Hepatic stellate cell (primary cell): ENCODE data around the gene FCGR2B.
"Not testable (repeated sequence)": the region's sequence is repeated elsewhere in the genome, so short reads cannot be mapped to it uniquely, and the experiment has no call there.

Source experiments
- DNase-seq: peaks from one replicate; pipeline ENCODE4 v3.0.0; 2011; ENCODE audit warnings: low spot score

FCGR2B gene

DNA sequence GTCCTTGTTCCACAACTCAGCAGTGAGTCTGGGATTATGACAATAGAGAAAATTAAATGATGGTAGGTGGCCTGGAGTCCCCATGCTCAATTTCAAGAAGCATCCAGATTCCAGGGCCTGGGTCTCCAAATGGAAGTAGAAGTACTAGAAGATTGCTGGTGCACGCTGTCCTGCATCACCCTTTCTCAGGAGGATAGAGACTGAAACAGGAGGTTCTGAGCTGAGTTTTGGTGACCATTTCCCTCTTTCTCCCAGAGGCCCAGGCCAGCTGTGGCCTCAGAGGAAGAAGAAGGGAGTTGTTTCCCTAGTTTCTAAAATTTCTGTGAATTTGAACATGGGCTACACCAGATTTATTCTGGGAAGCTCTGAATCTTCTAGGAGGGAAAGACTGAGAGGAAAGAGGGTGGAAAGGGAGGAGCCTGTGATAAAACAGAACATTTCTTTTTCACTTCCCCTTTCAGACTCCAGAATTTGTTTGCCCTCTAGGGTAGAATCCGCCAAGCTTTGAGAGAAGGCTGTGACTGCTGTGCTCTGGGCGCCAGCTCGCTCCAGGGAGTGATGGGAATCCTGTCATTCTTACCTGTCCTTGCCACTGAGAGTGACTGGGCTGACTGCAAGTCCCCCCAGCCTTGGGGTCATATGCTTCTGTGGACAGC, at the start of gene FCGR2B:
TSS of gene FCGR2B (plus strand) at position 460 of the 656 bp plus-strand sequence. CDS start at position 559, 99 bp downstream.
- DNase-seq, result not testable (repeated sequence)

DNA sequence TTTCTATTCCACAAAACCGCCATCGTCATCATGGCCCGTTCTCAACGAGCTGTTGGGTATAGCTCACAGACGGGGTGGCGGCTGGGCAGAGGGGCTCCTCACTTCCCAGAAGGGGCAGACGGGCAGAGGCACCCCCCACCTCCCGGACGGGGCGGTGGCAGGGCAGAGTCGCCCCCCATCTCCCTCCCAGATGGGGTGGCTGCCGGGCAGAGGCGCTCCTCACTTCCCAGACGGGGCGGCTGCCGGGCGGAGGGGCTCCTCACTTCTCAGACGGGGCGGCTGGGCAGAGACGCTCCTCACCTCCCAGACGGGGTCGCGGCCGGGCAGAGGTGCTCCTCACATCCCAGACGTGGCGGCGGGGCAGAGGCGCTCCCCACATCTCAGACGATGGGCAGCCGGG, 46.5 kb upstream of the FCGR2B start:
- not testable (repeated sequence) for DNase-seq

DNA sequence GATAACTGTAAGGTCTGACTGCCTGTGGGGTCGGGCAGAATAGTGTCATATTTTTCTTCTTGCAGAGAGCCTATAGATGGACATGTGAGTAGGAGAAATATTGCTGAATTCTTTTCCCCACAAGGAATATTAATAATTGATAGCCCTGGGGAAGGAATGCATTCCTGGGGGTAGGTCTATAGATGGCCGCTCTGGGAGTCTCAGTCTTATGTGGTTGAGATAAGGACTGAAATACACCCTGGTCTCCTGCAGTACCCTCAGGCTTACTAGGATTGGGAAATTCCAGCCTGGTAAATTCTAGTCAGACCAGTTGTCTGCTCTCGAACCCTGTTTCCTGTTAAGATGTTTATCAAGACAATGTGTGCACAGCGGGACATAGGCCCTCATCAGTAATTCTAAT, 44.4 kb upstream of the FCGR2B start:
- not testable (repeated sequence) for DNase-seq

DNA sequence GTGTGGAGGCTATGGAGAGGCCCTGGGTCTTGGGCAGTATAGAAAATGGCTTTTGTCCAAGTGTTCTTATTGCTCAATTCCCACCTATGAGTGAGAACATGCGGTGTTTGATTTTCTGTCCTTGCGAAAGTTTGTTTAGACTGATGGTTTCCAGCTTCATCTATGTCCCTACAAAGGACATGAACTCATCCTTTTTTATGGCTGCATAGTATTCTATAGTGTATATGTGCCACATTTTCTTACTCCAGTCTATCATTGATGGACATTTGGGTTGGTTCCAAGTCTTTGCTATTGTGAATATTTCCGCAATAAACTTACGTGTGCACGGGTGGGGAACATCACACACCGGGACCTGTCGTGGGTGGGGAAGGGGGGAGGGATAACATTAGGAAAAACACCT, 42.5 kb upstream of the FCGR2B start:
- DNase-seq, result not testable (repeated sequence)

DNA sequence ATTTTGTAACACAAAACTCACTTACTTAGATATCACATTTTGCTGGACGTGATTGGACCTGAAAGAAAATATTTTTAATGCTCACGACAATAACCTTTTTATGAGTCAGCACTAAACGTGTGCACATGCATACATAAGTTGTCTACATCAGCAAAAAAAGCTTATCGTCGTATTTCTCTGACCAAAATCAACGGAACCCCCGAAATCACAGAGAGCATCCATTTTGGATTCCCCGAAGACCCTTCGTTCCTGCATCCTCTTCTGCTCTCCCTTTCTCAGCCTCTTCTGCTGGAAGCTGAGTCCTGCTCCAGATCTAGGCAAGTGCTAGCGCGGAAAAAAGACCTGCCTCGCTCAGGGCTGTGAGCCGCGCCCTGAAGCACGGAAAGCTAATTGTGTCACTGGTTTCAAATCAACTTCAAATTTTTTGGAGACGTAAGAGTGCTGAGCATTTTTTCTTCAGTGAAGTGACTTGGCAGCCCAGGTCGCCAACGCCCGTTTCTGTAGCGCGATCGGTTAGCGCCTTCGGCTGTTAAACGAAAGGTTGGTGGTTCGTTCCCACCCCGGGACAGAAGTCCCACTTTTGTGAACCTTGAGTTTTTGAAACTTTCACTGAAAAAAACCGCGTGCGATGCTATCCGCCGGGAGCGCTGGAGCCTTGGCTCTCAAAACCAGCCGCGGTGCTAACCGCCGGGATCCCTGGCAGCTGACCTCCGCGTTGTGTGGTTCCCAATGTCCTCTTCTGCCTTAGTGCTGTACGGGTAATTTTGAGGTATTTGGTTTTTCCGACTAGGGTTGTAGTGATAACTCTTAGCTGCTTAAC, 41.6 kb upstream of the FCGR2B start:
- DNase-seq, result peak; percentile 41

DNA sequence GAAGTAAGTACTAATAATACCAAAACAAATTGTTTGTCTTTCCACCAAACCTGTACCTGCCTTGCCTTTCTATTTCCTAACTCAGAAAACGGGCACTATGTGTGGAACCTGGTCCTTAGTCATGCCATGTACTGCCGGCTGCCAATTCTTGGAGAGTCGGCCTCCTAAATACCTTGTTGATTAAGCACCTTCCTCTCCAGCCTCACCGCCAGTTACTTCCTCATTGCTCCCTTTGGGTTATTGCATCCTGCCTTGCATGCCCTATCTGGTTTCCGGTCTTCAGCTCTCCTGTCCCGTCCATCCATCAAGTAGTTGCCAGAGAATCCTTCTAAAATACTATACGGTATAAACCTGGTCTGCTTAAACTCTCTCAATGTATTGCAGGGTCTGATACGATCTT, 40.9 kb upstream of the FCGR2B start:
- not testable (repeated sequence) for DNase-seq

DNA sequence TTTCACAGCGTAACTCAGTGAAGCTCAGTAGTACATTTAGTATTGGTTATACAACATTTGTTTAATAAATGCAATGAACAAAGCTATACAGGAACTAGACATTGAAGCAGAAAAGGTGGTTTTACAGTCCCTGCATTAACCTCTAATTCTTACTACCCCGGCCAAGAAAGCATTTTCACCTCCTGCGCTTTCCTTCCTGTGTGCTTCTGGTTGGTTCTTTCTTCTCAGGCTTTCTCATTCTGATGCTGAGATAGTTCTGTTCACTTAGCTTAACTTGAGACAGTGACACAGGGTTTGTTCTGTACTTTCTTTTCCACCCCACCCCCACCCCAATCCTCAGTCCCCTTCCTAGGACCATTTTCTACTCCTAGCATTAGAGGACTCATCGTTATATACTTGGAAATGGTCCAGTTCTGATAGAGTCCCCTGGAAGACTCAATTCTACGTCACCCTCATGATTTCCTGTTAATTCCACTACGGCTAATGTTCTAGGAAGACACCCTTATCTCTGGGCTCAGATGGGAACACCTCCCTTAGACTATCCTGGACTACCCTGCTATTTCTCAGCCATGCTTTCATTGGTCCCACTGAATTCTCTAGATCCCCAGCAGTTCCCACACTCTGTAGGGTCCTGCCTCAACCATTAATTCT, 39.4 kb upstream of the FCGR2B start:
- DNase-seq, result not testable (repeated sequence)

DNA sequence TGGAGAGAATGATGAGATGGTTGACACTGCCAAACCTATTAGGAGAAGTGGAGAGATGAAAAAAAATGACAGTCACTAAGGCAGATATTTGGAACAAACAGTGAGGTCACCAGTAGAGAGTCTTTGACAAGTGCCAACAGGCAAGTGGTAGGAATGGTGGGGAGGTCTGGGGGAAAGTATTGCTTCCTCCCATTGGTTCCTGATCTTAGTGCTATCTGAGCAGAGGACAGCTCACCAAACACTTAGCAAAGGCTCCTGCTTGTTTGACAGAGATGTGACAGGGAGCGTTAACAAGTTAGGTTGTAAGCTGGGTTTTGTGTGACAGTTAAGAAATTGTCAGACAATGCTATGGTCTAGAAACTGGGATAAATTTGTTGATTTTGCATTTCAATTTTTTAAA, 38.3 kb upstream of the FCGR2B start:
- not testable (repeated sequence) for DNase-seq

DNA sequence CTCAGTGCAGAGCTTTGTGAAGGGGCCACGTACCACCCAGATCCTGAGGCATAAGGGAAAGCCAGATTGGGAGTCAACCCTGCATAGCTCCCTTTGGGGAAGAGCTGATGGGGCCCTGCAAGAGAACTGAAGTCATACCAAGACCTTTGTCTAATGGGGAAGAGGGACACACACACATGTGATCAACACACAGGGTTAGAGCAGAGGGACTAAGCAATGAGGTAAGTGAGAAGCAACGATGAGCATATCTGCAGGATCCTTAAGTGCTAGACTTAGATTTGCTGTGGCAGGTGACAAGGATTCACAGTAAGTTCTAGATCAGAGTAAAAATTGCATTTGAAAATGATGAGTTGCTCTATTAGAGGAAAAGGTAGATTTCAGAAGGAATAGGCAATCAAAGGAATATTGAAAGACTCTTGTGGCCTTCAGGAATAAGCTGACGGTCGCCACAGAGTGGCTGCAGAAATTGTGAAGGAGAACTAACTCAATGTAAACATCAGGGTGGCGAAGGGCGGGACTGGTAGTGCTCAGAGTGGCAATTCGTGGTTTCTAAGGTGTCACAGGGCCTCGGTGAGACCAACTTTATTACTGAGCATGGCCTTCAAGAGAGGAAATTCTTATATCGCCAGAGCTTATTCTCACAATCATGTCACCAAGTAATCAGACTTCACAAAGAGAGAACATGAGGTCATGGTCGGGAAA, 36.3 kb upstream of the FCGR2B start:
- DNase-seq, result not testable (repeated sequence)

DNA sequence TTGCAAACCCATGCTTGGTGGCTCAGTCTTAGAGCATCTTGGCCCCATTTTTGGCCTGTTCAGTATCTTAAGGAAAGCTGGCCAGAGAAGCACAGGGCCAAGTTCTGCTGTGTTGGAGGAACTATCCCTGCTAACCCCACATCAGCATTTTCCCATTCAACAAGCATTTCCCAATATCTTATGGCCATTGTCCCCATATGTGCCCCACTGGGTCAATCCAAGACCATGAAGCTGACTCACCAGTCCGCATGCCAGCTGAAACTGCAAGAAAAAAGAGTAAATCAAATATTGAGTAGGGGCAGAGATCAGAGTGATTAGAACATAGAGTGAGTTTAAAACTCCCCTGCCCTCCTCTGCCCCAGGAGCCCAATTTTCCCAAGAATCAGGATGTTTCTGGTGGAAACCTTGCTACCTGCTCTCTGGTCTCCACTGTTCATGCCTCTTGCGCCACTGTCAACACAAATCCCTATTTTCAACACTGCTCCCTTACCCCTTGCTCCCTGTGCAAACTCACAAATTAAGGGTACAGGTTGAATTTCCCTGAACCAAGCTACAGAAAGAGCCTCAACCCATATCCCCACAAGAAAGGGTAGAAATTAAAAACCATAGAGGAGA, 32.7 kb upstream of the FCGR2B start:
- DNase-seq, result not testable (repeated sequence)

DNA sequence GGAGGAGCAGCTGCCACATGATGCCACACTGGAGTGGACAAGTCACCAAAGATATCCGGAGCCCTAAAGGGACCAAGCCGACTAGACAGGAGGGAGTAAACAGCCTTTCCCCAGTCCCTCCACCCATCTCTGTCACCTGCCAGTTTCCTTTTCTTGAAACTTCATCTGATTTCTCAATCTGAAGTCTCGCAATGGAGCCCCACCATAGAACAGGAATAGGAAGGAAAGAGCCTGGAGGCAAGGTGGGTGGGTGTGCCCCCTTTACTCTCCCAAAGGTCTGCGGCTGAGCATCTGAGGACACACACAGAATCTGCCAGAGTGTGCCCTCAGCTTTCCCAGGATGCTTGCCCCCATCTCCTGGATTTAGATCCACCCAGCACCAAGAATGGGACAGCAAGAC, 31.9 kb upstream of the FCGR2B start, which contains the start of gene FCGR3B:
TSS of gene FCGR3B (minus strand) at position 101 of the 400 bp plus-strand sequence. CDS start at position 19, 82 bp downstream.
- DNase-seq, result no peak

DNA sequence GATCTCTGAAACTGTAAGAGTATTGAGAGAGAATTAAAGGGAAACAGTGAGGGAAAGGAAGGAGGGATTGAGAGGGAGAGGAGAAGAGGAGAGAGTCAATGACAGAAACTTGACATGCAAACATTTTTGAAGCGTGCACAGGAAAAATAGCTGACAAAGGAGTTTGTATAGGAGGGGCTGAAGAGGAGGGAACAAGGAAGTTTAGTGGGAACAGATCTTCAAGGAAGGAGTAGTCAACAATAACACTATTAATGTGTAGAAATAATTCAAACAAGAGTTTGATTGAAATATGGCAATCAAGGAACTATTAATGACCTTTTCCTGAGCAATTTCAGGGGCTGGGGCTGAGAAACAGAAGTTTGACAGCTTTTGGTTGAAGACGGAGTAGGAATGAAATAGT, 27.9 kb upstream of the FCGR2B start:
- not testable (repeated sequence) for DNase-seq

DNA sequence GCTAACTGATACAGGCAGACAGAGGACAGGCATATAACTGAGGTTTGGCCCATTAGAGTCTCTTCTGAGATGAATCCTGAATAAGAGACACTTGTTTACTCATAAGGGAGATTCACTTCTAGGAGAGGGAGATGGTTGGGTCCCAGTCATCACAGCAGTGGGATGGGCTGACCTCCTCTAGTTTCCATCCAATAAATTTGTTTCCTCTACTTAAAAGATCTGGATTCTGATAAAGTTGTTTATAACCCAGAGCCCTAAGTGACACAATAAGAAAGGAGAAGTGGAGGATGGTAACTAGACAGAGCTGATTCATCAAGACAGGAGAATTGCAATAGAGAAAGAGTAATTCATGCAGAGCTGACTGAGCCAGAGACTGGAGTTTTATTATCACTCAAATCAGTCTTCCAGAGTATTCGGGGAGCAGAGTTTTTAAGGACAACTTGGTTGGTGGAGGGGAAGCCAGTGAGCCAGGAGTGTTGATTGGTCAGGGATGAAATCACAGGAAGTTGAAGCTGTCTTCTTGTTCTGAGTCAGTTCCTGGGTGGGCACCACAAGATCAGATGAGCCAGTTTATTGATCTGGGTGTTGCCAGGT, 26.7 kb upstream of the FCGR2B start:
- not testable (repeated sequence) for DNase-seq

DNA sequence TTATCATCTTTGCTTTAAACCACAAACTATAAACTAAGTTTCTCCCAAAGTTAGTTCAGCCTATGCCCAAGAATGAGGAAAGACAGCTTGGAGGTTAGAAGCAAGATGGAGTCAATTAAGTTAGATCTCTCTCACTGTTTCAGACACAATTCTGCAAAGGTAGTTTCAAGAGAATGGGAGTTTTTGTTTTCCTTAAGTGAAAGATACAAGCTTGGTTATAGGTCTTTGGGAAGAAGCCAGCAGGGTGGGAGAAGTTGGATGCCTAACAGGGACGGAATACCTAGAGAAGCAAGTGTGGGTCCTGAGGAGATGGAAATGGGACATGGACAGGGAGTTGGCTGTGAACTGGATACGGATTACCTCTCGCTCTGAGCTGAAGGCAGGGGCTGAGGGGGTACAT, 26.0 kb upstream of the FCGR2B start:
- DNase-seq, result not testable (repeated sequence)

DNA sequence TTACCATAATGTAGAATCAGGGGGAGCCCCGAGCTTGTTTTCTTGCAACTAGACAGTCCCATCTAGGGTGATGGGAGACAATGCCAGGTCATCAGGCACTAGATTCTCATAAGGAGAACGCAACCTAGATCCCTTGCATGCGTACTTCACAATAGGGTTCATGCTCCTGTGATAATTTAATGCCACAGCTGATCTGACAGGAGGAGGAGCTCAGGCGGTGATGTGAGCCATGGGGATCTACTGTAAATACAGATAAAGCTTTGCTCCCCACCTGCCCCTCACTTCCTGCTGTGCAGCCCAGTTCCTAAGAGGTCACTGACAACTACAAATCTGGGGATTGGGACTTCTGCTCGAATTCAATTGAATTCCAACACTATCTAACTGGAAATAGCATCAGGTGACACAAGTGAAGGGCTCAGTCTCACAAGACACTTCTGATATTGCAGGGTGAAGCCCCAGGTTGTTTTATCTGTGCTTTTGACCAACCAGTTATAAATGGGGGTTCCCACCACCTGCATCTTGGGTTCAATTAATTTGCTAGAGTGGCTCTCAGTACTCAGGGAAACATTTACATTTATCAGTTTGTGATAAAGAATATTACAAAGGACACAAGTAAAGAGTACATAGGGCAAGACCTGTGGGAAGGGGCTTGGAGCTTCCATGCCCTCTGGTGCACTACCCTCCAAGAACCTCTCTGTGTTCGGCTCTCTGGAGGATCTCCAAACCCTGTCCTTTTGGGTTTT, 24.5 kb upstream of the FCGR2B start:
- not testable (repeated sequence) for DNase-seq

DNA sequence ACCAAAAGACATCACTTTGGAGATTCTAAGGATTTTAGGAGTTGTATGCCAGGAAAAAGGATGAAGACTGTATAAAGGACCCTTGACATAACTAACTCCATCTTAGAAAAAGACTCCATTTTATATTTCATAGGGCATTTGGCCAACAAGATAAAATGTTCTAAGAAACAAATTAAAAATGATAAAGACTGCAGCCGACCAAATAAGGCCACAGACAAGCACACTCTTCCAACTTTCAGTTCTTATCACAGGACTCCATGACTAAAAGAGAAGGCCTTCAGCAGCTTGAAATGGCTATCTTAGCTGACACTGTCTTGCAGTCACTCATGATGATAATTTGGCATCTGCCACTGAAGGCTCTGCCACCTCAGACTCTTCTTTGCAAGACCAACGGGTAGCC, 23.7 kb upstream of the FCGR2B start:
- not testable (repeated sequence) for DNase-seq

DNA sequence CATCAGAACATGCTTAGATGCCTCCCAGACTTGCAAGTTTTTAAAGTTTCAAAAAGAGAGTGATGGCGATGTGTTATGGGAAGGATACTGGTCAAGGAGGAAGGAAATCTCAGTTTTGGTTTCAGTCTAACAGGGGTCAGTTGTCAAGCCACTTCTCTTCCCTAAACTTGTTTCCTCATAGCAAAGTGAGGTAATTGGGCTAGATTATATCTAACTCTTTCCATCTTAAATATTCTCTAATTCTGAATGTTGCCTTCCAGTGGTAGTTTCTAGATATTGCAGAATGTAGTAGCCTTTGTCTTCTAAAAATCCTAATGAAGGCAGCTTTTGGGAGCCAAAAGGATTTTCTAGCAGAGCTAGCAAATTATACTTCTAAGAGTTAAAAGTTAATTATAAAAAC, 20.2 kb upstream of the FCGR2B start:
- DNase-seq, result not testable (repeated sequence)

DNA sequence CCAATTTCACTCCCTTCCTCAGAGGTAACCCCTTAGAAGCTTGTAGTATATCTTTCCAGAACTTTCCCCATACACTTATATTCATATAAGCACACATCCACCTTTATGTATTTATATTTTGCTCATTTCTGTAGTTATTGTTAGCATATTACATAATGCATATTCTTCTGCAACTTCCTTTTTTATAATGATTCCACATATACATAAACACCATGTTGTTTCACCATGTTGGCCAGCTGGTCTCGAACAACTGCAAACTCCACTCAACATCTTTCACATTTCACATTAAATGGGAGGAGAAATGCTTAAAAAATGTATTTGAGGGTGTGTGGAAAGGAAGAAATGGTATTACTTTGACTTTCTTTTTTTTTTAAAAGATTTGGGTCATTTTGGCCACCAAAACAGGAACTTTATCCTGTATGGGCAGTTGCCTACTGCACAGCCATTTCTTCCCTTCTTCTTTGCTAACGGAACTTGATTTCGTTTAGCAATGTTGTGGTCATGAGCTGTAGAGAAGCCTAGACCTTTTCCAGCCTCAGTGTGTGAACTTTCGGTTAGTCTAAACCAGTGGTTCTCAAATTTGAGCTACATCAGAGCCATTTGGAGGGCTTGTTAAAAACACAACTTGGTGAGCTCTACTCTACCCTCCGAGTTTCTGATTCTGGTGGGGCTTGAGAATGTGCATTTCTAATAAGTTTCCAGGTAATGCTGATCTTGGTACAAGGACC, 19.3 kb upstream of the FCGR2B start:
- not testable (repeated sequence) for DNase-seq

DNA sequence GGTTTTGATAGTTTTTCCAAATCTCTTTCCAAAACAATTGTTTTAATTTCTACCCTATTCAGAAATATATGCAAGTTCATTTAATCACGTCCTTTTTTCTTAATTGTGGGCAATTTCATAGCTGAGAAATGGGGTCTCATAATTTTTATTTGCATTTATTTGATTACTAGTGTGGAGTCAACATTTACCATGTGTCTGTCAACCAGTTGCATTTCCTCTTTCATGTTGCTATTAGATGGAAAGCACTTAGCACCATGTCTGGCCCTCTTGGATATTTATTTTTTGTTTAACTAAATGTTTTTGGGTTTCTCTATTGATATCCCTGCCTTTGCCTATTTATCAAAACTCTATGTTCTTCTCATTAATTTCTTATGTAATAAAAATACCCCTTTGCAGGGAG, 18.1 kb upstream of the FCGR2B start:
- not testable (repeated sequence) for DNase-seq
